HG03097 (cell line): ENCODE measurements around the gene FRG1.
A peak's percentile ranks its signal among the peaks of the same experiment; 100 is the strongest.
"Not testable (repeated sequence)": the region's sequence is repeated elsewhere in the genome, so short reads cannot be mapped to it uniquely, and the experiment has no call there.

ENCODE experiments used
- ATAC-seq: cut with Tn5 transposase; IDR thresholded peaks from one replicate; pipeline ENCODE4 v1.9.1; 2021; ENCODE audit not compliant: unreplicated experiment, low FRiP score

The FRG1 gene

DNA sequence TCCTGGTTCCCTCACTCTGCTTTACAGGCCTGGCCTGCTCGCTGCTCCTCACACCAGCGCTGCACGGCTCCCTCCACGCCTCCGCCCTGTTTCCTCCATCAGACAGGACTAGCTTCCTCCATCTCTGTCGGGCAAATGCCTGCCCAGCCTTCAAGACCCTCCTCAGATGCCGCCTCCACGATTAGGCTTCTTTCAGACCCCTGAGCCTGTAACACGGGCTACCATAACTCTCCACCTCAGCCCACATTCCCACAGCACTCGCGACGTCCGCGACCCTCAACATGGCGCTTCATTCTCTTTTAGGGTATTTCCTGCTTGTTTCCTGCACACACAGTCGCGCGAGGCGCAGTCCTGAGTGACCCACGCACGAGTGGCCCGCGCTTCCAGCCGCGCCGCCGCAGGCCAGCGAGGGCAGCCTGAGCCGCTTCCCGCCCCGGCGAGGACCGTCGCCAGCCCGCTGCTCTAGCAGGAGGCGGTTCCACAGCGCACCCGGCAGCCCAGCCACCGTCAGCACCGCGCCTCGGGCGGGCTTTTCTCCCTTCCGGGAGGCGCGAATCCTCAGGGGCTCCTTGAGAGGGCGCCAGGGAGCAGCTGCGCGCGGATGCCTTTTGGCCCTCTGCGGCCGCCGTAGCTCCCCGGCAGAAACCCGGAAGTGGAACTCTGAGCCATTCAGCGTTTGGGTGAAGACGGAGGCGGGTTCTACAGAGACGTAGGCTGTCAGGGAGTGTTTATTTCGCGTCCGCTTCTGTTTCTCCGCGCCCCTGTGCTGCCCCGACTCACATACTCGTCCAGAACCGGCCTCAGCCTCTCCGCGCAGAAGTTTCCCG, at the start of gene FRG1:
TSS of gene FRG1 (plus strand) at position 695 of the 827 bp plus-strand sequence. CDS start 138 bp downstream, outside the sequence.
- ATAC-seq: peak; percentile 100

DNA sequence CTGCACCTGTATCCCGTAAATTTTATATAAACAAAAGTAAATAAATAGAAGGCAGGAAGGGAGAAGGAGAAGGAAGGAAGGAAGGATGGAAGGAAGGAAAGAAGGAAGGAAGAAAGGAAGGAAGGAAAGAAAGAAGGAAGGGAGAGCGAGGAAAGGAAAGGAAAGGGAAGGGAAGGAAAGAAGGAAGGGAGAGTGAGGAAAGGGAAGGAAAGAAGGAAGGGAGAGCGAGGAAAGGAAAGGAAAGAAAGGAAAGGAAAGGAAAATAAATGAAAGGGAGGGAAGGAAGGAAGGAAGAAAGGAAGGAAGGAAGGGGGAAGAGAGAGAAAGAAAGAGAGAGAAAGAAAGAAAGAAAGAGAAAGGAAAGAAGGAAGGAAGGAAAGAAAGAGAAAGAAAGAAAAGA, 43.0 kb upstream of the FRG1 start:
- ATAC-seq: no peak

DNA sequence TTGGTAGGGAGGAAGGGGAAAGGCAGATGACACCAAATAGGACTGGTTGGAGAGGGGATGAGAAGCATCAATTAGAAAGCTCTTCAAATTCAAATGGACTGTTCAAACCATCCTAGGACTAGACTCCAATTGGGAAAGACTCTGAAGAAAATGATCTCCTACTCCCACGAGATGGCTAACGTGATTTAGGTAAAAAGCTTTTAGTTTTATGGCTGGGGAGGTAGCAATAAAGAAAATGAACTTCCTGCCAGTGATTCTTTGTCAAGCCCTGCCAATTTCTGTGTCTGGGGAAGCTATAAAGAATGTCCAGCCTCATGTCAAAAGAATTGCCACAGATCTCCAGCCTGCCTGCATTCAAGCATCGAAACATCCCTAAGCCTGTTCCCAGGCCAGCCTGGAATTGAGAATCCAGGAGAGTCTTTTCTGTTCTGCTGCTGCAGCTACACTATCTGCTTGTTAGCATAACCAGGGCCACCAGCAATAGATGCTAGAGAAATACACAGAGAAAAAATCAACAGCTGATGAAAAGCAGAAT, 41.1 kb upstream of the FRG1 start:
- not testable (repeated sequence) for ATAC-seq

DNA sequence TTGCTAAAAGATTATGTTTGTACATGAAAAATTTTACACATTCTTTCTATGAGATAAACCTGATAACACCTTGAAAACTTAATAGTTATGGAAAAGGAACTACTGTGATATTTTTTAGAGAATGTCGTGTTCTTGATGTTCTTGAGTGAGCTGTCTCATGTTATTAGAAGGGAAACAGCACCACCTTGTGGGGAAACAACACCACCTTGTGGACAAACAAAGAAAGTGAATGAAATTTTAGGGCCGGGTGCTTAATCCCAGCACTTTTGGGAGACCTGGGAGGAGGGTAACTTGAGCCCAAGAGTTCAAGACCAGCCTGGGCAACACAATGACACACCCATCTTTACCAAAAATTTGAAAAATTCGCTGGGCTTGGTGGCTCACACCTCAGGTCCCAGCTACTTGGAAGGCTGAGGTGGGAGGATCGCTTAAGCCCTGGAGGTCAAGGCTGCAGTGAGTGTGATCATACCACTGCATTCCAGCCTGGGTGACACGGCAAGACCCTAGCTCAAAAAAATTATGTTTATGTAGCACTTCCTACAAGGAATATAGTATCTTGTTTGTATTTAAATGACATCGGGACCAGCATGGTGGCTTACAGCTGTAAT, 36.1 kb upstream of the FRG1 start:
- peak; percentile 61 for ATAC-seq

DNA sequence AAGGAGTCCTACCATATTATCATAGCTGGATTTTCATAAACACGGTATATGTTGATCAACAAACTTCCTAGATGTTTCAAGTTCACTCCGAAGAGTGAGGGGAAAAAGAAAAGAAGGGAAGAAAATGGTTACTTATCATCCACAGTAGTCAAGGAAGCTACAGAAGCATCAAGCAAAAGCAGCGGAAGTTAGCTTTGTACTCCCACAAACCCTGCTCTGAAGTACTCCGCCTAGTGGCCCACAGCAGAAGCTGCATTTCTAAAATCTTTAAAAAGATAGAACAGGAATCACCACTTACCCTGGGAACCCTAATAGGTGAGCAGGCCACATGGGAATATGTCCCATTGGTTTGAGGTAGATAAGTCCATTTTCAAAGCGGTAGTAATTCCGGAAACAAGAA, 28.5 kb upstream of the FRG1 start:
- ATAC-seq: no peak

DNA sequence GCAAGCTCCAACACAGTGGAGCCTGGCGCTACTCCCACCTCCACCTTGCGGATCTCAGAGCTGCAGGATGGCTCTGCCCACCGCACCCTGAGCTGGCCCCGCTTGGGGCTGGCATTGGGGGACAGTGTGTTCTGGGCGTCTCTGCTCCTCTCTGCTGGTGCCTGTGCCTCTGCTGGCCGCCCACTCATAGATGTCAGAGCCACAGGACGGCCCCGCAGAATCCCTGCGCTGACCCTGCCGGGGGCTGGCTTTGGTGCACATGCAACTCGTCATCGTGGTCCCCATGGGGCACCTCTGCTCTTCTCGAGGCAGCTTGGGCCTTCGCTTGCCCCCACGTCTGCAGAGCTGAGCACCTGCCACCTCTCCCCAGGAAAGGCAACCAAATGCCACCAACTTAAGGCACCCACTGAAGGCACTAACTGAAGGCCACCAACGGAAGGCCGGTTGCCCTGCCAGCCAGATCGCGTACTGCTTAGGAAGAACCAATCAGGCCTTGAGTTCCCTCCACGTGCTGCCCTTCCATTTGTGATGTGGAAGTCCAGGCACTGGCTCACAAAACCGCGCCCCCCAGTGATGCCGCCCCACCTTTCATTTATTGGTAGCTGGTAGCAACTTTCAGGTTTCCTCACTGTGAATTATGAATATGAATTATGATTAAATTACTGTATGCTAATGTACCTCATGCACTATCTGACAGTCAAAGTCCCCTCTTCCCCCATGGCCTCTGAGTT, 23.3 kb upstream of the FRG1 start:
- no peak for ATAC-seq

GRCh38 chr4:189921058-189921457, 19.6 kb upstream of the FRG1 start:
- ATAC-seq: no peak

- ATAC-seq: not testable (repeated sequence)
Measured at GRCh38 chr4:189926742-189927141, 13.9 kb upstream of the FRG1 start.

- ATAC-seq: no peak
Measured at GRCh38 chr4:189941005-189941450, 356 bp downstream of the FRG1 start.

DNA sequence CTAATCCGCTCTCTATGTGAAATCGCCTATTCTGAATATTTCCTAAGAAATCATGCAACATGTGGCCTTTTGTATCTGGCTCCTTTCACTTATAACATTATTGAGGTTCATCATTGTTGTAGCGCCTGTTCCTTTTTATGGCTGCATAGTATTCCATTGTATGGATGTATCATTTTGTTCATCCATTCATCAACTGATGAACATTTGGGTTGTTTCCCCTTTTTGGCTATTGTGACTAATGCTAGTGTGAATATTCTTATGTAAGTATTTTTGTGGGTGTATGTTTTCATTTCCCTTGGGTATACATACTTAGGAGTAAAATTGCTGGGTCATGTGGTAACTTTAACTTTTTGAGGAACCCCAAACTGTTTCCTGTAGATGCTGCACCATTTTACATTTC, 1.7 kb downstream of the FRG1 start:
- not testable (repeated sequence) for ATAC-seq

DNA sequence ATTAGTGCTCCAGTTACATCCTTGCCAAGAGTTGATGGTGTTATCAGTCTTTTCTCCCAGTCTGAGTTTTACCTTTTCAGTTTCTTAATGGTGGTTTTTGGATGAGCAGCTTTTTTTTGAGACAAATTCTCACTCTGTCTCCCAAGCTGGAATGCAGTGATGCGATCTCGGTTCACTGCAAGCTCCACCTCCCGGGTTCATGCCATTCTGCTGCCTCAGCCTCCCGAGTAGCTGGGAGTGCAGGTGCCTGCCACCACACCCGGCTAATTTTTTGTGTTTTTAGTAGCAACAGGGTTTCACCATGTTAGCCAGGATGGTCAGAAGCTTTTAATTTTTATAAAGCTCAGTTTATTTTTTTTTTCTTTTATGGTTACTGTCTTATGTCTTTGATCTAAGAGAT, 3.4 kb downstream of the FRG1 start:
- ATAC-seq: not testable (repeated sequence)

DNA sequence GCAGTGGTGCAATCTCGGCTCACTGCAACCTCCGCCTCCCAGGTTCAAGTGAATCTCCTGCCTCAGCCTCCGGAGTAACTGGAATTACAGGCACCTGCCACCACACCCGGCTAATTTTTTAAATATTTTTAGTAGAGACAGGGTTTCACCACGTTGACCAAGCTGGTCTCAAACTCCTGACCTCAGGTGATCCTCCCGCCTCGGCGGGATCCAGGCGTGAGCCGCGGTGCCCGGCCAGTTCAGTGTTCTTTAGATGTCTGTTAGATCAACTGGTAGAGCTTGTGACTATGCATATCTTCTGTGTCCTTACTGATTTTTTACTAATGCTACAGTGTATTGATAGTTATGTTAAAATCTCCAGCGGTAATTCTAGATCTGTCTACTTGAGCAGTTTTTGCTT, 6.2 kb downstream of the FRG1 start:
- not testable (repeated sequence) for ATAC-seq

GRCh38 chr4:189948486-189948885, 7.8 kb downstream of the FRG1 start:
- not testable (repeated sequence) for ATAC-seq

- not testable (repeated sequence) for ATAC-seq
Measured at GRCh38 chr4:189969291-189969690, 28.6 kb downstream of the FRG1 start.

- ATAC-seq: no peak
Measured at GRCh38 chr4:189973646-189974045, 33.0 kb downstream of the FRG1 start.

DNA sequence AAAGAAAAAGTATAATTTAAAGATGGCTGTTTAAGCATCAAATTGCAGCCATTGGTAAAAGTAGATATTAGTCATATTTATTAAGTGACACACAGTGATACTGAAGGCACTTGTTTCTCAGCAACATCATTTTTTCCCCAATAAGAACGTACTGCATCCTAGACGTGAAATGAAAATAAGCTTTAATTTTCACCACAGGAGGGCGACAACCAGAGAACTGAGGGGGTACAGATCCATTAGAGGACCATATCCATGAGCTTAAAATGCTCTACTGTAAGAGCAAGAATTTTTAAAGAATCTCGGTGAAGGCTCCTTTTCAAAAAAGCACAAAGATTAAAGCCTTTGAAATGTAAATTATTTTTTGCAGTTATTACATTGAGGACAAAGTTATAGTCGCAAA, 33.4 kb downstream of the FRG1 start:
- ATAC-seq: no peak

DNA sequence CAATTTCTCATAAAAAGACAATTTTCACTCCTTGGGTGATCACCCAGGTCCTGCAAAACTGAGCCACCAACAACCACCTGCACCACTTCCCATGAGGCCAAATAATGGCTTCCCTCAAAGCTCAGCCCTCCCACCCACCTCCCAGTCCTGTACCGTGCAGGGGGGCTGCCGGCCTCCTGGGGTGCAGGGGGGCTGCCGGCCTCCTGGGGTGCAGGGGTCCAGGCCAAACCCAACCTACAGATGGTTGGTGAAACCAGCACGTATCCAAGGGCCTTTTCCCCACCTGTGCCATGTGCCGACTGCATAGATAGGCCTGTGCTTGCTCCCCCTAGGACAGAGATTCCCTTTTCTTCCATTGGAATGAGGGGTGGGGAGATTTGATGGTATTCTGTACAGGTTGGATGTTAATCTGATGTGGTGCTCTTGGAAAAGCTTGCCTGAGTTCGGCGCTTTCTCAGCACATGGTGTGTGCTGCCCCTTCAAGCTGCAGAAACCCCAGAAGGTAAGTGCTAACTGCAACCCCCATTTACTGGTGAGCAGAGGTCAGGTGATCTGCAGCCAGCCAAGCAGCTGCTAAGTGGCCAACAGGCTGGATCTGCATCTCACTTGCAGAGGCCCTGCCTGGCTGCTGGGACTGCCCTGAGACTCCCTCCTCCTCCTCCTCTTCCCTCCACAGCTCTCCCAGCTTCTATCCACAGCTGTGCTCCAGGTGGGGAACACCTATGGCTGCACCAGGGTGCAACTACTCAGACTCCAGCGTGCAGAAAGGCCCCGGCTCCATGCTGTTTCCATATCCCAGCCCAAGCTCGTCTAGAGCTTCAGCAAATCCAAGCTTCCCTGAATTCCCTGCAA, 38.8 kb downstream of the FRG1 start:
- ATAC-seq: no peak

DNA sequence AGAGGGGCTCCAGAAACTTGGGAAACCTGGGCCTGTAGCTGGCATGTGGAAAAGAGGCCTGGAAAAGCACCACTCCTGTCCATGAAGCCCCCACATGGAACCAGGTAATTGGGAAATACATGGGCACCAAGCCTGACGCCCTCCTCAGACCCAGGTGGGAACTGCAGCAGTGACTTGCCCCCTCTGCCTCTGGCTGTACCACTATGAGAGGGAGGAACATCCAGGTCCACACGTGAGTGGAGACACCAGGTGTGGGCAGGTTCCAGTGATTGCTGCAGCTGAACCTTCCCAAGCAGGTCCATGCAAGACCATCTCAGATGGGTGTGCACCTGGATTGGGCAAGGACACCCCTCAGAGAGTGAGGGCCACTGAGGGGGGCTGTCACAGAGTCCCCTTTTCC, 39.6 kb downstream of the FRG1 start:
- not testable (repeated sequence) for ATAC-seq

DNA sequence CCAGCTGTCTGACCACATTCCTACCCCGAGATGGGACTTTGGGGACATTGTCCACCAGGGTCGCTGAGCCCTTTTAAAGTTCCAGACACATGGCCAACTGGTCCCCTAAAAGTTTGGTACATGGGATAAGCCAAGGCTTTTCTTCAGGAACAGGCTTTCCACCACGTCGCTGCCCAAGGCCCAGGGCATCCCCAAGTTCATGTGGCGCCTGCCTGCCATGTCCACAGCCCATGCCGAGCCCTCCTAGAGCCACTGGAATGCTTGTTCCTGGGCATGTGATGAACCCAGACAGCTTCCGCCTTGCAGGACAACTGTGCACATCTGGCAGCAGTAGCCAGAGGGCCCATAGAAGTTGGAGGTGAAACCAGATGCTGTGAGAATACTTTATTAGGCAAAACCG, 41.3 kb downstream of the FRG1 start:
- no peak for ATAC-seq

GRCh38 chr4:189983916-189984526, 43.3 kb downstream of the FRG1 start:
- not testable (repeated sequence) for ATAC-seq
